ENCODE data around the gene GGA1.

Gene GGA1

DNA sequence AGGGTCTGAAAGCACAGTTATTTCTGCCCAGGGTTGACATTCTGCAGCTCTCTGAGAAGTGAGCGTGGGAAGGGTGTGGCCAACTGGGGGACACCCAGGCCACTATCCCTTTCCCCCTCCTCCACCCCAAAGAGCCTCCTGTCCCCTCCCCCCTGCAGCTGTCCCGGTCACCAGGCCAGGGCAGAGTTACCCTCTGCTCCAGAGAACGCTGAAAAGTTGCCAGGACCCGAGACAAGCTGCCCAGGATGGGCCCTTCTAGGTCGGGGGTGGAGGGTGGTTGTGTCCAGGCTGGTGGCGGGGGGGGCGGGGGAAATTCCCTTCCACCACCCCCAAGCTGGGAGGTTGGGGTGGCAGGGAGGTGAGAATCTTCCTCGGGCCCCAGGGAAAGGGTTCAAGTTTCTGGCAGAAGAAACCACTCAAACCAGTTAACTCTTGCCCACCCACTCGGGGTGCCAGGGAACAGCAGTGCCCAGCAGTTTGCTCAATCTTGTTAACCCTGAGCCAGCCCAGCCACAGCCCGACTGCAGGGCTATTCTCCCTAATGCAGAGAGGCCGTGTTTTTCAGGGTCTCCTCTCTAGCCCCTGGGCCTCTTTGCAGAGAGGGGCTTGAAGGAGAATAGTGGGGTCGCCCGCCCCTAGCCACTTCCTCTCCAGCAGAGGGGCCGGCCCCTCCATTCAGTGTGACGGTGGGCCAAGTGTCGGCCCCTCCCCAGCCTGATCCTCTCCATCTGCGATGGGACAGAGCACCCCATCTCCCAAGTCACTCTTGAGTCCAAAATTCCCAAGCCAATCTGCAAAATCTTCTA lies 67.5 kb downstream of the GGA1 start:
- TF ChIP-seq PAX5 (IDR thresholded peaks at IDR 0.05; ENCODE audit: insufficient read depth, low read length, severe bottlenecking) (no peak), POLR2A (IDR thresholded peaks at IDR 0.05; ENCODE audit: low read depth, low read length) (no peak), POU2F2 (IDR thresholded peaks at IDR 0.05; ENCODE audit: low read depth, low read length) (no peak), SPI1 (IDR thresholded peaks at IDR 0.05; ENCODE audit: low read depth, low read length) (no peak; the same call in 1 of the 2 replicates), POLR2AphosphoS5 (IDR thresholded peaks at IDR 0.05; ENCODE audit: low read depth, low read length) (no peak), TAF1 (IDR thresholded peaks at IDR 0.05; ENCODE audit: low read depth, low read length) (no peak)
- no peak for DNase-seq (ENCODE audit: insufficient read length, low spot score)
- FAIRE-seq, result no peak

DNA sequence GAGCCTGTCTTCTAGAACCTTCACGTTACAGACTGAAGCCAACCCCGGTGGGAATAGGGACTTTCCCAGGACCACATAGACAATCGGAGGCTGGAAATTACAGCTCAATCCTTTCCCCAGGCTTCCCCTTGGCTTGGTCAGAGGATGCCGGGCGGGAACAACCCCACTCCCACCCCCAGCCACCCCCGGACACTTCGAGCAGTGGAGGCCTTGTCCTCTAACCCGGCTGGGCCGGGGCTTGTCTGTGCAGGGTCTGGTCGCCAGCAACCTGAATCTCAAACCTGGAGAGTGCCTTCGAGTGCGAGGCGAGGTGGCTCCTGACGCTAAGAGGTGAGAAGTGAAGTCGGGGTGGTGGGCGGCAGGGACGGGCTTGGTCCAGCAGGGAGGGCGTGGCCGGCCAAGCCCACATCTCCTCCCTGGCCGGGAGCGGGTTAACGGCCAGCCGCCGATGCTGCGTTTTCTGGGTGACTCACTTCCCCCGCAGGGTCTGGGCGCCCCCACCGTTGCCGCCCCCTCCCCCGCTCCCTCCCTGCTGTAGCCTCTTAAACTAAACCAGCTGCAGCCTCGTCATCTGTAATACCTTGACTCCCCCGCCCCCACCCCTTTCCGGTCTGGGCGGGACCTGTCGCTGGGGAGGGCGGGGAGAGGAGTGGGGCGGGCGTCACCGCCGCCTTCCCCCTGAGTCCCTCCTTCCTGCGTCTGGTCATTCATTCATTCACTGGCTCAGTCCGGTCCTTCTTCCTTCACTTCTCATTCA lies 68.3 kb downstream of the GGA1 start:
- FAIRE-seq (peak; percentile 96), DNase-seq (ENCODE audit: insufficient read length, low spot score) (peak; percentile 80)
- 0 out of 2 replicates have a peak, but pooled peaks have one; percentile 38 for TF ChIP-seq POLR2AphosphoS5 (IDR thresholded peaks at IDR 0.05; ENCODE audit: low read depth, low read length)
- TF ChIP-seq SPI1 (IDR thresholded peaks at IDR 0.05; ENCODE audit: low read depth, low read length), result 0 out of 2 replicates have a peak, but pooled peaks have one; percentile 1
- TF ChIP-seq TAF1 (IDR thresholded peaks at IDR 0.05; ENCODE audit: low read depth, low read length), result no peak
- no peak; the same call in 1 of the 2 replicates for TF ChIP-seq POLR2A (IDR thresholded peaks at IDR 0.05; ENCODE audit: low read depth, low read length)
- no peak for TF ChIP-seq PAX5 (IDR thresholded peaks at IDR 0.05; ENCODE audit: insufficient read depth, low read length, severe bottlenecking)
- TF ChIP-seq POU2F2 (IDR thresholded peaks at IDR 0.05; ENCODE audit: low read depth, low read length), result no peak

- FAIRE-seq, result no peak
- DNase-seq (ENCODE audit: insufficient read length, low spot score), result no peak
- no peak for TF ChIP-seq TAF1 (IDR thresholded peaks at IDR 0.05; ENCODE audit: low read depth, low read length)
- TF ChIP-seq SPI1 (IDR thresholded peaks at IDR 0.05; ENCODE audit: low read depth, low read length), result peak; percentile 63; the same call in 1 of the 2 replicates
Measured at GRCh38 chr22:37677493-37677974, 68.9 kb downstream of the GGA1 start.

- no peak for DNase-seq (ENCODE audit: insufficient read length, low spot score)
- FAIRE-seq, result no peak
- TF ChIP-seq POLR2AphosphoS5 (IDR thresholded peaks at IDR 0.05; ENCODE audit: low read depth, low read length), result no peak
- TF ChIP-seq SPI1 (IDR thresholded peaks at IDR 0.05; ENCODE audit: low read depth, low read length), result no peak
- TF ChIP-seq TAF1 (IDR thresholded peaks at IDR 0.05; ENCODE audit: low read depth, low read length), result no peak
Measured at GRCh38 chr22:37678372-37678771, 69.7 kb downstream of the GGA1 start.

GRCh38 chr22:37679670-37680069 lies 71.0 kb downstream of the GGA1 start:
- no peak for DNase-seq (ENCODE audit: insufficient read length, low spot score)
- FAIRE-seq, result no peak
- TF ChIP-seq TAF1 (IDR thresholded peaks at IDR 0.05; ENCODE audit: low read depth, low read length) (no peak), POLR2AphosphoS5 (IDR thresholded peaks at IDR 0.05; ENCODE audit: low read depth, low read length) (no peak)

GRCh38 chr22:37680191-37680851 lies 71.7 kb downstream of the GGA1 start:
- FAIRE-seq, result no peak
- no peak for DNase-seq (ENCODE audit: insufficient read length, low spot score)

DNA sequence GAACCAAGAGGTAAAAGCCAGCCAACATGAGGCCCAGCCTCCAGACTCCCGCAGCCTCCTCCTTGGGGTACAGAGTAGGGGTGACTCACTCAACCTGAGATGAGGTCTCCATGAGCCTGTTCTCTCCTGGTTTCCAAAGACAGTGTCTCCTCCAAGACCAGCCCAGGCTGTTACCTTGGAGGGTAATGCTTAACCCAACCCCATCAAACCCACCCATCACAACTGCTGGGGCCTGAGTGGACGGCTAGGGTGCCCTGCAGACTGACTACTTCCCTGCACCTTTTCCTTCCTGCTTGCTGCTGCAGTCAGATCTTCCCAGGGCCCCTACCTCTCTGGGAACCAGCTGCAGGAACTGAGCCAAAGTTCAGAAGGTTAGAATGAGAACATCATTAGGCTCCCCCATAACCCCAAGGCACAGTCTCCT lies 72.4 kb downstream of the GGA1 start:
- TF ChIP-seq POLR2A (IDR thresholded peaks at IDR 0.05; ENCODE audit: low read depth, low read length) (no peak), POLR2AphosphoS5 (IDR thresholded peaks at IDR 0.05; ENCODE audit: low read depth, low read length) (no peak), PAX5 (IDR thresholded peaks at IDR 0.05; ENCODE audit: insufficient read depth, low read length, severe bottlenecking) (no peak), TAF1 (IDR thresholded peaks at IDR 0.05; ENCODE audit: low read depth, low read length) (no peak)
- FAIRE-seq, result no peak
- no peak for DNase-seq (ENCODE audit: insufficient read length, low spot score)

More at GRCh38 chr22:37680191-37680851, 71.7 kb downstream of the GGA1 start:
- TF ChIP-seq TAF1 (IDR thresholded peaks at IDR 0.05; ENCODE audit: low read depth, low read length), result no peak
- no peak for TF ChIP-seq POLR2A (IDR thresholded peaks at IDR 0.05; ENCODE audit: low read depth, low read length)
- TF ChIP-seq PAX5 (IDR thresholded peaks at IDR 0.05; ENCODE audit: insufficient read depth, low read length, severe bottlenecking), result no peak
- no peak for TF ChIP-seq SPI1 (IDR thresholded peaks at IDR 0.05; ENCODE audit: low read depth, low read length)
- TF ChIP-seq POLR2AphosphoS5 (IDR thresholded peaks at IDR 0.05; ENCODE audit: low read depth, low read length), result no peak
- no peak for TF ChIP-seq POU2F2 (IDR thresholded peaks at IDR 0.05; ENCODE audit: low read depth, low read length)

DNA sequence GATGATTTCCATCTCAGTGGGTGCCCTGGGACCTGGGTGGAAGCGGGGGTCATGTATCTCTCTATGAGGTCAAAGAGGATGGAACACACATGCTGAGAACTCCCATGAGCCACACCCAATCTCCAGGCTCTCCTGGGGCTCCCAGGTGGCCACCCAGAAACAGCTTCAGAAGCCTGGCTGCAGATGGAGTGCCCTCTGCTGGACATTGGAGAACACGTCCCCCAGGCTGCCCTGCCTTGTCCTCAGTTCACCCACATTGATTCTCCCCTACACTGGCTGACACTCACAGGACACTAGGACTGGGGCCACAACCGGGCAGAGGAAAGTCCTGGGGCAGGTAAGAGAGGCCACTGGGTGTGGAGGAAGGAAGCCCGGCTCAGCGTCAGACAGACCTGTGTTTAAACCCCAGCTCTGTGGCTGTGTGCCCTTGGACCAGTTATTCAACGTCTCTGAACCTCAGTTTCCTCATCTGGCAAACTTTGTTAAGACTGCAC lies 73.0 kb downstream of the GGA1 start:
- DNase-seq (ENCODE audit: insufficient read length, low spot score) (peak; percentile 69), FAIRE-seq (peak; percentile 95)
- TF ChIP-seq PAX5 (IDR thresholded peaks at IDR 0.05; ENCODE audit: insufficient read depth, low read length, severe bottlenecking), result no peak
- no peak for TF ChIP-seq POLR2AphosphoS5 (IDR thresholded peaks at IDR 0.05; ENCODE audit: low read depth, low read length)
- no peak for TF ChIP-seq SPI1 (IDR thresholded peaks at IDR 0.05; ENCODE audit: low read depth, low read length)
